DMS79 treated with DMSO at 0.1 percent for 48 hours (cell line): Measurements from ENCODE around the gene SNN.

Experiments
- DNase-seq: peaks from one replicate; lab custom pipeline; 2025; lab: John Stamatoyannopoulos, UW

The SNN gene

GRCh38 chr16:11667824-11668622 lies at the start of gene SNN:
TSS of gene SNN (plus strand) at chr16:11668455. CDS start at chr16:11676060, 7,605 bp downstream.
- DNase-seq: peak; percentile 48

DNA sequence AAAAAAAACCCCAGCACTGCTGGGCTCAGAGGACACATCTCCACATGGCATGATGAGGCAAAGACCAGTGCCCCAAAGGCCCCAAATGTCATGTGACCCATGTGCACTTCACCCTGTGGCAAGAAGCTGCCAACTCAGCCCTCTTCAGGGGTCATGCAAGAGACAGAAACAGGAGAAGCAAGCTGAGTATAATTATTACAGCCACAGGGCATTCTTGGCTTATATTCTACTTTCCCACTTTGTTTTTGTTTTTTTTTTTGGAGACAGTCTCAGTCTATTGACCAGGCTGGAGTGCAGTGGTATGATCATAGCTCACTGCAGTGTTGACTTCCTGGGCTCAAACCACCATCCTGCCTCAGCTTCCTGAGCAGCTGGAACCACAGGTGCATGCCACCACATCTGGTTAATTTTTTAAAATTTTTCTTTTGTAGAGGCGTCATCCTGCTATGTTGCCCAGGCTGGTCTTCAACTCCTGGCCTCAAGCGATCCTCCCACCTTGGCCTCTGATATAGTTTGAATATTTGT lies 48.9 kb upstream of the SNN start:
- peak; percentile 48 for DNase-seq

- DNase-seq: no peak
Measured at GRCh38 chr16:11620243-11621003, 47.8 kb upstream of the SNN start.

DNA sequence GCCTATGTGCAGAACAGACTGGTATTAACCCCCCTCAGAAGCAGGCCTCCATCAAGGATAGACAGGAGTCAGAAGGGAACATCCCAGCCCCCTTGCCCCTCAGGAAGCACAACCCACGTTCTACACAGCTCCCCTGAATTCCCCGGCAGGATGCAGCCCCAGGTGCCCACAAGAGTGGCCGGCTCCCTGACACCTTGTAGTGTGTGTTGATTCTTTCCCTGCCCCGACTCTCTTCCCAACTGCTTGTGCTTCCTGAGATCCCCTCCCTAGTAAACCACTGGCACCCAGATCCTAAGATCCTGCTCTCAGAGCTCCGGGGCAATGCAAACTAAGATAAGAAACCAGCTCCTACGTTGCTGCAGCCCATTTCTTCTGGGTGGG lies 46.7 kb upstream of the SNN start:
- DNase-seq: no peak

DNA sequence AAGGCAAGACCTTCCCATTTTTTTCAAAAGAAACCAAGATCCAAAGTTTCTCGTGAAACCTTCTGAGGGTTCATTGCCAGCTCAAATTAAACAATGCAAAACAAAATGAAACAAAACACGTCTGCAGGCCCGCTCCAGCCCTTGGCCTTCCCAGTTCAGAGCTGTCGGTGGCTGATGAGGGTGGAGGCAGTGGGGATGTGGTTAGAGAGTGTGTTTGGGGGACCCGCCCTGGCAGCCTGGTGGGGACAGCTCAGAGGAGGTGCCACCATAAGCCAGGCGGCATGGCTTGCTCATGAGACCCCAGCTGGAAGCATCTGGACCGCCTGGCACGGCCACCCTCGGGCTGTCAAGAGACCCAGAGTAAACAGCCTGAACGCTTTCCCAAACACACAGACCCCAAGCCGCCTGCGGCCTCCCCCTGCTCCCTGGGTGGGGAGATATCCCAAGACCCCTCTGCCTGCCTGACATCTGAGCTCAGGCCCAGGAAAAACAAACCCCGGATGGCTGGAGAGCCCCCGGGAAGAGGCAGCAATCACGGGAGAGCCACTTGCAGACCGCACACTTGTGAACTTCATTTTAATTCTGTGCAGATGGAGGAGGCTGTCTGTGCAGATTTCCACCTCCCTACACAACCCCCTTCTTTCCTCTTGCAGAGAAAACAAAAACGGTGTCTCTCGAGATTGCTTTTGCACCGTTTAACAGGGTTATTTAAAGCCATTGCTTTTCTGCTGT lies 46.2 kb upstream of the SNN start:
- DNase-seq: peak; percentile 9

DNA sequence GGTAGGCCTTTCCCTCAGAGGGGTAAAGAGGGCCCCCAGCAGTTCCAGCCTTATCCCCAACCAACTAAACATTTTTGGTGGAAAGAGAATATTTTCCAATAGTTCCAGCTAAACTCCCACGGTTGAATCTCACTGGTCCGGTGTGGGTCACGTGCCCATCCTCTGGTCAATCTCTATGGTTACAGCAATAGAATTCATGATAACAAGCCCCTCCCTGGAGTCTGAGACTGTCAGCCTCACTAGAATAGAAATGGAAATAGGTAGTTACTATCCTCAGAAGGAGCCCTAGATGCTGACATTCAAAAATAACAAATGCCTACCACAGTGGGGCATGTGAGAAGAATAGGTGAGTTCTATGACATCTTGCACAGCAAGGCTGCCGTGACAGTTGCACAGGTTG lies 44.0 kb upstream of the SNN start:
- DNase-seq: no peak

GRCh38 chr16:11624636-11625607 lies 43.3 kb upstream of the SNN start:
- DNase-seq: no peak

GRCh38 chr16:11625769-11626168 lies 42.5 kb upstream of the SNN start:
- no peak for DNase-seq

GRCh38 chr16:11626657-11627291 lies 41.5 kb upstream of the SNN start:
- DNase-seq: no peak

GRCh38 chr16:11627292-11627663 lies 41.0 kb upstream of the SNN start:
- no peak for DNase-seq

GRCh38 chr16:11627822-11628457 lies 40.3 kb upstream of the SNN start:
- no peak for DNase-seq

- peak; percentile 85 for DNase-seq
Measured at GRCh38 chr16:11629071-11630030, 38.9 kb upstream of the SNN start.

DNA sequence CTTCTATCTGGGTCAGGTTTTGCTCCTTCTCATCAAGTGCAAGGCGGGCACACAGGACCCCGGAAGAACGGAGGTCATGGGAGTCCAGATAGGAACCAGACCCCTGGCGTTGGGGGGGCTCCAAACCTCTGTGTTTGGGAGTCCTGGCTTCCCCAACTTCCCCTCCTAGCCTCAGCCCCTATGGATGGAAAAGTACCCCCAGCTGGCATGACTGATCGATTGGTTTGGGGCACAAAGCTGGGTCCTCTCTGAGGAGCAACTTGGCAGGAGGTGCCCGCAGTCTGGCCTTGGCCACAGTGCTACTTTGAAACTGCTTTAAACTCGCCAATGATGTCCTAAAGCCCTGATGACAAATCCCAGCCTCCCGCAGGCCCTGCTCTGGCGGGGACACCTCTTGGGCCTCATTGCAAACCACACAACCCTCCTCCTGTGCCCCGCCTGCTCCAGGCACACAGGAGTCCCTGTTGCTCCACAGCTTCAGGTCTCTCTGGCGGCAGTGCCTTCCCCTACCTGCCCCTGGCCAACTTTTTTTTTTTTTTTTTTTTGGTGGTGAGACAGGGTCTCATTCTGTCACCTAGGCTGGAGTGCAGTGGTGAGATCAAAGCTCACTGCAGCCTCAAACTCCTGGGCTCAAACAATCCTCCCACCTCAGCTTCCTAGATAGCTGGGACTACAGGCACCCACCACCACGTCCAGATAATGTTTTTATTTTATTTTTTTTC lies 38.0 kb upstream of the SNN start:
- DNase-seq: peak; percentile 56

DNA sequence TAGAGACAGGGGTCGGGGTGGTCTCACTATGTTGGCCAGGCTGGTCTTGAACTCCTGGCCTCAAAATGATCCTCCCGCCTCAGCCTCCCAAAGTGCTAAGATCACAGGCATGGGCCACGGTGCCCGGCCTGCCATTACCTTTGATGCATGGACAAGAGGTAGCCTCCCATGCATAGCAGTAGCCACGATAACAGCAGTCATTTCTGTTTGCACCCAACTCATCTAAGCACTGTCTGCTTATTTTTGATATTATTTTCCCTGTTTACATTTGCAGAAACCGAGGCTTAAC lies 37.5 kb upstream of the SNN start:
- DNase-seq: no peak

DNA sequence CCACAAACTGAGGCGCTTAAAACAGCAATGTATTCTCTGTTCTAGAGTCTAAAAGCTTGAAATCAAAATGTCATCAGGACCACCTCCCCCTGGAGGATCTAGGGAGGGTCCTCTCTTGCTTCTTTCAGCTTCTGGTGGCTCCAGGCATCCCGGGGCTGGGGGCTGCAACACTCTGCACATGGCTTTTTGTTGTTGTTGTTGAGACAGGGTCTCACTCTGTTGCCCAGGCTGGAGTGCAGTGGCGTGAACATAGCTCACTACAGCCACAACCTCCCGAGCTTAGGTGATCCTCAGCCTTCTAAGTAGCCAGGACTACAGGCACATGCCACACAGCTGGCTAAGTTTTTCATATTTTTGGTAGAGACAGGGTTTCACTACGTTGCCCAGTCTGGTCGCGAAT lies 37.0 kb upstream of the SNN start:
- no peak for DNase-seq

GRCh38 chr16:11632455-11632939 lies 35.8 kb upstream of the SNN start:
- DNase-seq: no peak

- DNase-seq: no peak
Measured at GRCh38 chr16:11633113-11633512, 35.1 kb upstream of the SNN start.

GRCh38 chr16:11634312-11634711 lies 33.9 kb upstream of the SNN start:
- no peak for DNase-seq
